Upper lobe of right lung (tissue), 1 donor: ENCODE results near the gene DPYD. TPM values are rescaled to one million over a fixed set of nuclear protein-coding genes. Genes with fewer than 3 reads are reported as not detected.

ENCODE experiments used
- ATAC-seq: fragments of 200-7000 bp; cut with Tn5 transposase; one replicate; pipeline ENCODE4 v1.9.1; 2020; ENCODE audit warnings: mild to moderate bottlenecking, moderate library complexity
- DNase-seq: peaks from one replicate; pipeline ENCODE4 v3.0.0-alpha.2; 2020
- H3K27ac ChIP-seq: fragments of 200-600 bp; one replicate; pipeline ENCODE4 v1.8.0; 2022
- H3K27me3 ChIP-seq: fragments of 200-600 bp; one replicate; pipeline ENCODE4 v1.8.0; 2022; ENCODE audit warnings: mild to moderate bottlenecking
- H3K36me3 ChIP-seq: fragments of 200-600 bp; one replicate; pipeline ENCODE4 v1.8.0; 2022
- H3K4me1 ChIP-seq: fragments of 200-600 bp; one replicate; pipeline ENCODE4 v1.8.0; 2022
- H3K4me3 ChIP-seq: fragments of 200-600 bp; one replicate; pipeline ENCODE4 v1.8.0; 2022; ENCODE audit warnings: mild to moderate bottlenecking
- H3K9me3 ChIP-seq: fragments of 200-600 bp; one replicate; pipeline ENCODE4 v1.8.0; 2022
- CTCF ChIP-seq: fragments of 200-600 bp; IDR thresholded peaks from one replicate; pipeline ENCODE4 v1.8.0; 2022; ENCODE audit warnings: antibody characterized with exemption
- intact Hi-C: fragments of 100-400 bp; cut with DNase I; formaldehyde crosslinking; loops from one replicate; pipeline ENCODE4 v1.11.0; 2022
- total RNA-seq: library from RNA; stranded (reverse); fragmentation: NEBNext Ultra II Directional; extraction: Animal tissue kit (Norgen Biotek cat#: 25700); gene quantifications from one replicate; pipeline ENCODE4 v1.2.1, GENCODE V29; 2021
- donor health status: DM: no; HTN: yes; CAD: no; lungs with severe emphysema.

DPYD gene
- total RNA-seq, 1 donor from 2014 or later = 82.7 TPM

GRCh38 chr1:97304366-97304765 is 616.5 kb downstream of the DPYD start:
- DNase-seq (no peak), ATAC-seq (no peak)
- no peak for TF ChIP-seq CTCF
- Histone ChIP-seq H3K9me3 (no peaks in the 10 kb centered on the region), H3K36me3 (peaks cover 12% of the 10 kb centered on the region), H3K27me3 (no peaks in the 10 kb centered on the region), H3K4me3 (no peak overlapping the region), H3K4me1 (no peaks in the 10 kb centered on the region), H3K27ac (no peak overlapping the region)
- intact Hi-C loops = no loop called here

- ATAC-seq = no peak
Measured at GRCh38 chr1:97298966-97299365, 621.9 kb downstream of the DPYD start.

GRCh38 chr1:97297611-97298010 is 623.2 kb downstream of the DPYD start:
- DNase-seq = no peak
- Histone ChIP-seq H3K27me3 (no peaks in the 10 kb centered on the region), H3K9me3 (no peaks in the 10 kb centered on the region), H3K4me1 (no peaks in the 10 kb centered on the region), H3K4me3 (no peak overlapping the region), H3K36me3 (peaks cover 10% of the 10 kb centered on the region), H3K27ac (no peak overlapping the region)
- ATAC-seq = no peak
- intact Hi-C loops = no loop called here
- no peak for TF ChIP-seq CTCF

More at GRCh38 chr1:97298966-97299365, 621.9 kb downstream of the DPYD start:
- Histone ChIP-seq H3K4me1 (no peaks in the 10 kb centered on the region), H3K4me3 (no peak overlapping the region), H3K9me3 (no peaks in the 10 kb centered on the region), H3K27me3 (no peaks in the 10 kb centered on the region), H3K27ac (no peak overlapping the region), H3K36me3 (peaks cover 13% of the 10 kb centered on the region)
- no peak for DNase-seq
- no peak for TF ChIP-seq CTCF
- intact Hi-C loops = no loop called here

GRCh38 chr1:97281962-97282361 is 638.9 kb downstream of the DPYD start:
- no peak for DNase-seq
- intact Hi-C loops = no loop called here
- no peak for TF ChIP-seq CTCF

GRCh38 chr1:97277891-97278654 is 642.8 kb downstream of the DPYD start:
- no peaks in the 10 kb centered on the region for H3K27me3 ChIP-seq
- no peak for TF ChIP-seq CTCF
- DNase-seq = no peak
- H3K27ac ChIP-seq = no peak overlapping the region
- no peak overlapping the region for H3K4me3 ChIP-seq
- intact Hi-C loops = no loop called here
- no peaks in the 10 kb centered on the region for H3K36me3 ChIP-seq
- peaks cover under 1% of the 10 kb centered on the region for H3K4me1 ChIP-seq
- peak; percentile 58 for ATAC-seq
- H3K9me3 ChIP-seq = no peaks in the 10 kb centered on the region

More at GRCh38 chr1:97281962-97282361, 638.9 kb downstream of the DPYD start:
- Histone ChIP-seq H3K27me3 (no peaks in the 10 kb centered on the region), H3K4me3 (no peak overlapping the region), H3K27ac (no peak overlapping the region), H3K4me1 (no peaks in the 10 kb centered on the region), H3K9me3 (no peaks in the 10 kb centered on the region), H3K36me3 (no peaks in the 10 kb centered on the region)
- no peak for ATAC-seq
